Kidney glomerular epithelial cell (primary cell): ENCODE results near the gene RNASE9.
"Not testable (repeated sequence)": the region's sequence is repeated elsewhere in the genome, so short reads cannot be mapped to it uniquely, and the experiment has no call there.

Experiments
- DNase-seq: peaks from one replicate; lab custom pipeline; 2025; lab: John Stamatoyannopoulos, UW

Gene RNASE9

GRCh38 chr14:20572382-20572990 lies 11.6 kb upstream of the RNASE9 start:
- DNase-seq, result peak; percentile 18

GRCh38 chr14:20570720-20571119 lies 9.9 kb upstream of the RNASE9 start:
- not testable (repeated sequence) for DNase-seq

- DNase-seq, result not testable (repeated sequence)
Measured at GRCh38 chr14:20569865-20570264, 9.0 kb upstream of the RNASE9 start.

GRCh38 chr14:20569066-20569465 lies 8.2 kb upstream of the RNASE9 start:
- DNase-seq, result no peak

GRCh38 chr14:20568393-20568792 lies 7.5 kb upstream of the RNASE9 start:
- no peak for DNase-seq

- not testable (repeated sequence) for DNase-seq
Measured at GRCh38 chr14:20567199-20567598, 6.4 kb upstream of the RNASE9 start.

GRCh38 chr14:20564501-20564997 lies 3.7 kb upstream of the RNASE9 start:
- DNase-seq, result no peak

GRCh38 chr14:20563971-20564370 lies 3.1 kb upstream of the RNASE9 start:
- no peak for DNase-seq

GRCh38 chr14:20559461-20559904 lies 1.4 kb downstream of the RNASE9 start:
- no peak for DNase-seq

GRCh38 chr14:20557212-20557542 lies 3.7 kb downstream of the RNASE9 start:
- DNase-seq, result no peak

GRCh38 chr14:20556500-20557211 lies 4.2 kb downstream of the RNASE9 start:
- DNase-seq, result no peak

- no peak for DNase-seq
Measured at GRCh38 chr14:20555845-20556244, 5.0 kb downstream of the RNASE9 start.

- no peak for DNase-seq
Measured at GRCh38 chr14:20553024-20553423, 7.8 kb downstream of the RNASE9 start.

- DNase-seq, result no peak
Measured at GRCh38 chr14:20551606-20552005, 9.2 kb downstream of the RNASE9 start.

- no peak for DNase-seq
Measured at GRCh38 chr14:20550926-20551325, 9.9 kb downstream of the RNASE9 start.

GRCh38 chr14:20548414-20549158 lies 12.3 kb downstream of the RNASE9 start:
- DNase-seq, result no peak

- DNase-seq, result no peak
Measured at GRCh38 chr14:20546877-20547276, 14.0 kb downstream of the RNASE9 start.

GRCh38 chr14:20539906-20540305 lies 20.9 kb downstream of the RNASE9 start:
- no peak for DNase-seq

GRCh38 chr14:20530771-20531571 lies 29.9 kb downstream of the RNASE9 start:
- DNase-seq, result peak; percentile 26

- no peak for DNase-seq
Measured at GRCh38 chr14:20529806-20530205, 31.0 kb downstream of the RNASE9 start.

- no peak for DNase-seq
Measured at GRCh38 chr14:20524027-20524426, 36.8 kb downstream of the RNASE9 start.

- DNase-seq, result no peak
Measured at GRCh38 chr14:20522332-20522731, 38.5 kb downstream of the RNASE9 start.
